Activated CD4-positive, alpha-beta memory T cell treated with anti-CD3 and anti-CD28 coated beads for 36 hours (primary cell): Measurements from ENCODE around the gene PYGL. TPM values are rescaled to one million over a fixed set of nuclear protein-coding genes. Genes with fewer than 3 reads are reported as not detected.
"Not testable (repeated sequence)": the region's sequence is repeated elsewhere in the genome, so short reads cannot be mapped to it uniquely, and the experiment has no call there.

Experiments
- CTCF ChIA-PET: fragments of 350-600 bp; sonication (Branson Sonifier 250); formaldehyde crosslinking; loops from one replicate; lab custom pipeline; 2021; ENCODE audit warnings: antibody characterized with exemption, inconsistent platforms; lab: Charles Lee
- POLR2A ChIA-PET: fragments of 350-600 bp; sonication (Branson Sonifier 250); formaldehyde crosslinking; loops from one replicate; lab custom pipeline; 2021; ENCODE audit warnings: antibody characterized with exemption; lab: Charles Lee
- DNase-seq: peaks from one replicate; pipeline ENCODE4 v3.0.0-alpha.2; 2020
- H3K27ac Mint-ChIP-seq: one replicate; pipeline ENCODE4 v1.8.0; 2021; ENCODE audit warnings: mixed read lengths
- H3K27me3 Mint-ChIP-seq: one replicate; pipeline ENCODE4 v1.8.0; 2021; ENCODE audit warnings: mixed read lengths
- H3K36me3 Mint-ChIP-seq: one replicate; pipeline ENCODE4 v1.8.0; 2021; ENCODE audit warnings: mixed read lengths
- H3K4me1 Mint-ChIP-seq: one replicate; pipeline ENCODE4 v1.8.0; 2021; ENCODE audit warnings: low read depth, mixed read lengths
- H3K4me3 Mint-ChIP-seq: one replicate; pipeline ENCODE4 v1.8.0; 2021; ENCODE audit warnings: mild to moderate bottlenecking, mixed read lengths
- H3K9me3 Mint-ChIP-seq: one replicate; pipeline ENCODE4 v1.8.0; 2021; ENCODE audit warnings: mixed read lengths
- intact Hi-C: fragments of 100-400 bp; cut with micrococcal nuclease; formaldehyde crosslinking; loops from one replicate; pipeline ENCODE4 v1.15.1; 2023
- total RNA-seq, 2 experiments: library from RNA; stranded (reverse); gene quantifications; one replicate each; pipeline ENCODE4 v1.2.3, GENCODE V29; 2021

The PYGL gene
- total RNA-seq, 2 experiments from 2014 or later, result 0.71 to 1.2 TPM

- intact Hi-C loops, result no loop called here
- H3K9me3 Mint-ChIP-seq, result no peaks in the 10 kb centered on the region
- H3K27ac Mint-ChIP-seq, result no peak overlapping the region
- H3K36me3 Mint-ChIP-seq, result no peaks in the 10 kb centered on the region
- POLR2A ChIA-PET, result no interaction called here
- peaks cover 3% of the 10 kb centered on the region for H3K27me3 Mint-ChIP-seq
- no peaks in the 10 kb centered on the region for H3K4me1 Mint-ChIP-seq
- CTCF ChIA-PET, result no interaction called here
- no peak overlapping the region for H3K4me3 Mint-ChIP-seq
- no peak for DNase-seq
These were observed 23.5 kb upstream of the PYGL start for GRCh38 chr14:50967790-50968189.

DNA sequence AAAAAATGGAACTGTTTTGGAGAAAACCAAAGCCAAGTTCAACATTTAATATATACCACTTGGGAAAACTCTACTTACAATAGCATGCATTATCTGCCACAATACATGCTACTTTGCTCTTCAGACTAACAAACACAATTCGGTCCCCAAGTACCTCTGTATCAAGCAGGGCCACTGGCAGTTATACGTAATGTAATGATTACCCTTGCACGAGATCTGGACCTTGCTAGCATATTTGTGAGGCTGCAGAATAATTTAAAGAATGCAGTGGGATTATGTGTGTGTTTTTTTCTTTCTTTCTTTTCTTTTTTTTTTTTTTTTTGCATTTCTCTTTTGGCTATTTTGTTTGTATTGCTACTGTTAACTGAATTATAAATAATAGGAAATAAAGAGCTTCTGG, 22.8 kb upstream of the PYGL start:
- no peak for DNase-seq
- Mint-ChIP-seq H3K4me3 (no peak overlapping the region), H3K4me1 (no peaks in the 10 kb centered on the region), H3K27me3 (peaks cover 3% of the 10 kb centered on the region), H3K9me3 (no peaks in the 10 kb centered on the region), H3K36me3 (no peaks in the 10 kb centered on the region), H3K27ac (no peak overlapping the region)
- ChIA-PET POLR2A (no interaction called here), CTCF (no interaction called here)
- intact Hi-C loops, result no loop called here

GRCh38 chr14:50964683-50965390, 20.6 kb upstream of the PYGL start:
- intact Hi-C loops, result no loop called here
- Mint-ChIP-seq H3K4me3 (no peak overlapping the region), H3K27me3 (no peaks in the 10 kb centered on the region), H3K9me3 (no peaks in the 10 kb centered on the region), H3K36me3 (no peaks in the 10 kb centered on the region), H3K4me1 (no peaks in the 10 kb centered on the region), H3K27ac (no peak overlapping the region)
- DNase-seq, result no peak
- ChIA-PET CTCF (no interaction called here), POLR2A (no interaction called here)

- Mint-ChIP-seq H3K27me3 (no peaks in the 10 kb centered on the region), H3K4me3 (no peak overlapping the region), H3K27ac (no peak overlapping the region), H3K9me3 (no peaks in the 10 kb centered on the region), H3K36me3 (no peaks in the 10 kb centered on the region), H3K4me1 (no peaks in the 10 kb centered on the region)
- no peak for DNase-seq
- ChIA-PET POLR2A (no interaction called here), CTCF (no interaction called here)
- intact Hi-C loops, result no loop called here
These were observed 19.6 kb upstream of the PYGL start for GRCh38 chr14:50963919-50964318.

DNA sequence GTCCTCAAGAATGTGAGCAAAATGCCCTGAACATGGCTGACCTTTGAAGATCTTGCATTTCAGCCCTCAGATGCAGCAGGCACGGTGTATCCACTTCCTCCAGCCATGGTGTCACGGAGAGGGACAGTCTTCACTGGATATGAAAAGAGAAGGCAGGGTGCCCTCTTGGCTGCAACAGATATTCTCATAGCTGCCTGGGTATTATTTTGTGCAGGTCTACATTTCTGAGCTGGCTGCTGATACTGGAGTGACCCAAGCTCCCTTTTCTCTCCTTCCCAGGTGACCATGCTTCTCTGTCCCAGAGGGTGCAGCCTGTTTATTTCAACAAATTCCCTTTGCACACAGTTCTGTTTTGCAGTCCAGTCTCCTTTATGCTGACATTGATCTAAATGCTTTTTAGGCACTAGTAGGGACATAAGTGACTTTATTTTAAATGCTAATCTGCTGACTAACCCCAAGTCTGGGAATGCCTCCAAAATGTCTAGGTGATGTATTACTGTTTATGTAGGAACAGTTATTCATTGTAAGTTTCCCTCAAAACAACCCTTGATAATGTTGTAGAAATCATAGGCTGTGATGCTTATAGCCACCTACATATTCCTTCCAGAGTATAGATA, 17.4 kb upstream of the PYGL start:
- POLR2A ChIA-PET, result no interaction called here
- no peak overlapping the region for H3K27ac Mint-ChIP-seq

DNA sequence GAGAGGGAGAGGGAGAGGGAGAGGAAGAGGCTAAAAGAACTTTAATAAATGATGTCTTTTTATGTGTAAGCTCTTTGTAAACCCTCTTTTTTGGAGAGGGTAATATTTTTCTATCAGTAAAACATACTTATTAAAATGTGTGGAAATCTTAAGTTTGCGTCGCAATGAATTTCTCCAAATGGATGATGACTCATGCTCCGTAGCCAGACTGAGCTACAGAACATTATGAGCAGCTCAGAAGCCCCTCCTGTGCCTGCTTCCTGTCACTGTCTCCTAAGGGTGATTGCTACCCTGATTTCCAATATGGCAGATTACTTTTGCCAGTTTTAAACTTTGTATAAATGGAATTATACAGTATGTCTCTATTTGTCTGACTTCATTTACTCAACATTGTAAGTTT, 13.0 kb upstream of the PYGL start:
- no peaks in the 10 kb centered on the region for H3K27me3 Mint-ChIP-seq
- no peak overlapping the region for H3K4me3 Mint-ChIP-seq
- no peak overlapping the region for H3K27ac Mint-ChIP-seq
- peaks cover 11% of the 10 kb centered on the region for H3K4me1 Mint-ChIP-seq
- ChIA-PET CTCF (no interaction called here), POLR2A (no interaction called here)
- no peak for DNase-seq
- H3K9me3 Mint-ChIP-seq, result no peaks in the 10 kb centered on the region
- intact Hi-C loops, result loop anchor here (5.0 to 10.0 kb wide), 3 partner anchors 135 to 288 kb away; partner anchors contain the start of genes TMX1 and TRIM9
- no peaks in the 10 kb centered on the region for H3K36me3 Mint-ChIP-seq

More for the DNA sequence above, 17.4 kb upstream of the PYGL start:
- Mint-ChIP-seq H3K9me3 (no peaks in the 10 kb centered on the region), H3K27me3 (no peaks in the 10 kb centered on the region), H3K4me1 (no peaks in the 10 kb centered on the region), H3K36me3 (no peaks in the 10 kb centered on the region), H3K4me3 (no peak overlapping the region)
- CTCF ChIA-PET, result no interaction called here
- no peak for DNase-seq
- intact Hi-C loops, result no loop called here

DNA sequence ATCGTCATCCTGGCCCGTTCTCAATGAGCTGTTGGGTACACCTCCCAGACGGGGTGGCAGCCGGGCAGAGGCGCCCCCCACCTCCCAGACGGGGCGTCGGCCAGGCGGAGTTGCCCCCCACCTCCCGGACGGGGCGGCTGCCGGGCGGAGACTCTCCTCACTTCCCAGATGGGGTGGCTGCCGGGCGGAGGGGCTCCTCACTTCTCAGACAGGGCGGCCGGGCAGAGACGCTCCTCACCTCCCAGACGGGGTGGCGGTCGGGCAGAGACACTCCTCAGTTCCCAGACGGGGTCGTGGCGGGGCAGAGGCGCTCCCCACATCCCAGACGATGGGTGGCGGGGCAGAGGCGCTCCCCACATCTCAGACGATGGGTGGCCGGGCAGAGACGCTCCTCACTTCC, 12.1 kb upstream of the PYGL start:
- peaks cover 11% of the 10 kb centered on the region for H3K4me1 Mint-ChIP-seq
- CTCF ChIA-PET, H3K27ac Mint-ChIP-seq, H3K4me3 Mint-ChIP-seq, DNase-seq, H3K9me3 Mint-ChIP-seq, POLR2A ChIA-PET, H3K27me3 Mint-ChIP-seq, H3K36me3 Mint-ChIP-seq: not testable (repeated sequence)
- intact Hi-C loops, result loop anchor here (5.0 to 10.0 kb wide), 3 partner anchors 134 to 288 kb away; partner anchors contain the start of genes TMX1 and TRIM9

- H3K4me3 Mint-ChIP-seq, result no peak overlapping the region
These were observed 11.2 kb upstream of the PYGL start for GRCh38 chr14:50955373-50956043.

GRCh38 chr14:50954811-50955372, 10.6 kb upstream of the PYGL start:
- intact Hi-C loops, result loop anchor here (5.0 to 10.0 kb wide), 3 partner anchors 133 to 290 kb away; partner anchors contain the start of genes TMX1 and TRIM9
- Mint-ChIP-seq H3K4me3 (no peak overlapping the region), H3K27me3 (no peaks in the 10 kb centered on the region), H3K36me3 (no peaks in the 10 kb centered on the region), H3K27ac (no peak overlapping the region), H3K9me3 (no peaks in the 10 kb centered on the region), H3K4me1 (peaks cover 11% of the 10 kb centered on the region)
- CTCF ChIA-PET, result no interaction called here
- DNase-seq, result no peak
- POLR2A ChIA-PET, result interaction anchor here (1.1 kb wide), 1 partner anchor 140 kb away, joined by 3 read pairs; the partner anchor contains the start of gene TRIM9

More at GRCh38 chr14:50955373-50956043, 11.2 kb upstream of the PYGL start:
- intact Hi-C loops, result loop anchor here (5.0 to 10.0 kb wide), 3 partner anchors 133 to 289 kb away; partner anchors contain the start of genes TMX1 and TRIM9
- H3K9me3 Mint-ChIP-seq, result no peaks in the 10 kb centered on the region
- POLR2A ChIA-PET, result interaction anchor here (1.1 kb wide), 1 partner anchor 139 kb away, joined by 3 read pairs; the partner anchor contains the start of gene TRIM9
- H3K27ac Mint-ChIP-seq, result no peak overlapping the region
- H3K27me3 Mint-ChIP-seq, result no peaks in the 10 kb centered on the region
- H3K36me3 Mint-ChIP-seq, result no peaks in the 10 kb centered on the region
- DNase-seq, result peak; percentile 66
- CTCF ChIA-PET, result no interaction called here
- peaks cover 11% of the 10 kb centered on the region for H3K4me1 Mint-ChIP-seq

DNA sequence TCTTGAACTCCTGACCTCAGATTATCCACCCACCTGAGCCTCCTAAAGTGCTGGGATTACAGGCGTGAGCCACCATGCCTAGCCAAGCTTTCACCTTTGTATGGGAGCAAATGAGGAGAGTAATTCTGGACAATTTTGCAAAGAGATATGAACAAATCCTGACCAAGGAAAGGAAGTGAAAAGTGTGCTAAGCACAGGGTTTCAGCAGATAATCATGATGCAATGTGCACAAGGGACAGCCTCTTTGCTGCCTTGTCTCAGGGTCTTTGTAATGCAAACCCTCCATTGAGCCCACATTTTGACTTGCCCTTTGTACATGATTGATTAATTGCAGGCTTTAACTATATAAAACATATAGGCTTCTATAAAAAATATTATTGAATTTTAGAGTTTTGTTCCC, 9.2 kb upstream of the PYGL start:
- Mint-ChIP-seq H3K4me3 (no peak overlapping the region), H3K36me3 (no peaks in the 10 kb centered on the region), H3K4me1 (peaks cover 11% of the 10 kb centered on the region), H3K27me3 (no peaks in the 10 kb centered on the region), H3K9me3 (no peaks in the 10 kb centered on the region), H3K27ac (no peak overlapping the region)
- CTCF ChIA-PET, result interaction anchor here (0.6 kb wide), 1 partner anchor 27 kb away, joined by 4 read pairs; no protein-coding TSS in a partner anchor
- POLR2A ChIA-PET, result no interaction called here
- intact Hi-C loops, result loop anchor here (10.0 kb wide), 1 partner anchor 291 kb away; the partner anchor contains the start of gene TMX1
- no peak for DNase-seq

DNA sequence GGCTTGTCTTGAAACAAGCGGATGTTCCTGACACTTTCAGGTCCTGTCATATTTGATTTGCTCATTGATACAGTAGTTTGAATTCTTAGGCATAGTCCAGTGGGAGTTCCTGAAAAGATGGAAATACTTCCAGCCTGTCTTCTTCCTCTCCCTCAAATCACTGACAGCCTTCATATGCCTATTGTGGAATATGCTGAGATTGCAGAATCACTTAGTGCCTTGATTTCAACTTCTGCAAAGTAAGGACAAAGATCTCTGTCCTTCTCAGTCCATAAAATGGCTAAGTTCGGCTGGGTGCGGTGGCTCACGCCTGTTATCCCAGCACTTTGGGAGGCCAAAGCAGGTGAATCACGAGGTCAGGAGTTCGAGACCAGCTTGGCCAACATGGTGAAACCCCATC, 6.7 kb upstream of the PYGL start:
- intact Hi-C loops, result loop anchor here (10.0 kb wide), 1 partner anchor 294 kb away; the partner anchor contains the start of gene TMX1

DNA sequence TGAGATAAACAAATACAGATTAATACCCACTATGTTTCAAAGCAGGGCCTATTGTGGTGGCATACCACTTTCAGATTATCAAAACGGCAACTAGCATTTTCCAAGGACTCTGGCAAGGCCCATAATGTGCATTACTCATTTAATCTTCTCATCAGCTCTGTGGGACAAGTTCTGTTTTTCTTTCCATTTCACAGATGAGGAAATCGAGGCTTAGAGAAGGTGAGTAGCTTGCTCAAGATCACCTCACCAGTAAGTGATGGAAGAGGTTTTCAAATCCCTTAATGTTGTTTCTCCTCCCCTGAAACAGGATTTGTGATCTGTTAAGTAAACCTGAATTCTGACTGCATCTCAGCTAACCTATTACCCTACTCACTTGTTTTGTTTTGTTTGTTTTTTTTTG, 3.9 kb upstream of the PYGL start:
- Mint-ChIP-seq H3K4me3 (no peak overlapping the region), H3K36me3 (no peaks in the 10 kb centered on the region), H3K27me3 (peaks cover 15% of the 10 kb centered on the region), H3K9me3 (no peaks in the 10 kb centered on the region), H3K4me1 (peaks cover 10% of the 10 kb centered on the region), H3K27ac (no peak overlapping the region)
- DNase-seq, result no peak
- POLR2A ChIA-PET, result no interaction called here
- intact Hi-C loops, result no loop called here
- CTCF ChIA-PET, result no interaction called here

More for the DNA sequence above, 6.7 kb upstream of the PYGL start:
- Mint-ChIP-seq H3K4me1 (peaks cover 11% of the 10 kb centered on the region), H3K27me3 (no peaks in the 10 kb centered on the region), H3K4me3 (no peak overlapping the region), H3K36me3 (no peaks in the 10 kb centered on the region), H3K9me3 (no peaks in the 10 kb centered on the region), H3K27ac (no peak overlapping the region)
- POLR2A ChIA-PET, result no interaction called here
- CTCF ChIA-PET, result no interaction called here
- no peak for DNase-seq
